ENCODE data around the gene SPPL3.

GRCh38 chr12:120890963-120891362, 13.2 kb downstream of the SPPL3 start:
- TF ChIP-seq CTCF (IDR thresholded peaks at IDR 0.05) (no peak), ZFX (IDR thresholded peaks at IDR 0.05; ENCODE audit: borderline replicate concordance) (no peak)

All from 22Rv1 (cell line).